H9 (cell line): ENCODE data around the gene TTF2. TPM values are rescaled to one million over a fixed set of nuclear protein-coding genes. Genes with fewer than 3 reads are reported as not detected.

Experiments used
- DNase-seq: peaks from one replicate; pipeline ENCODE4 v3.0.0-alpha.2; 2017
- H2AFZ ChIP-seq: one replicate; pipeline ENCODE4 v1.6.1; 2013; ENCODE audit warnings: mild to moderate bottlenecking, low read length, control low read depth, moderate library complexity
- H2AK5ac ChIP-seq: 2 replicates; pipeline ENCODE4 v1.6.1; 2013; ENCODE audit warnings: low read length, control low read depth, mixed read lengths; ENCODE audit not compliant: insufficient read length
- H2BK120ac ChIP-seq: one replicate; pipeline ENCODE4 v1.6.1; 2013; ENCODE audit warnings: low read depth, mild to moderate bottlenecking, low read length, control low read depth, inconsistent platforms; ENCODE audit not compliant: poor library complexity, severe bottlenecking
- H2BK12ac ChIP-seq: 2 replicates; pipeline ENCODE4 v1.6.1; 2013; ENCODE audit warnings: low read length, control low read depth, mixed read lengths, low read depth; ENCODE audit not compliant: insufficient read length
- H2BK15ac ChIP-seq: 2 replicates; pipeline ENCODE4 v1.6.1; 2013; ENCODE audit warnings: low read depth, low read length, control low read depth
- H2BK20ac ChIP-seq: one replicate; pipeline ENCODE4 v1.6.1; 2013; ENCODE audit warnings: low read depth, mild to moderate bottlenecking, low read length, control low read depth, inconsistent platforms; ENCODE audit not compliant: poor library complexity, severe bottlenecking
- H2BK5ac ChIP-seq: 2 replicates; pipeline ENCODE4 v1.6.1; 2013; ENCODE audit warnings: low read length, control low read depth, mixed read lengths; ENCODE audit not compliant: insufficient read length
- H3K14ac ChIP-seq: 2 replicates; pipeline ENCODE4 v1.6.1; 2013; ENCODE audit warnings: low read length, control low read depth; ENCODE audit not compliant: insufficient read depth
- H3K18ac ChIP-seq: 2 replicates; pipeline ENCODE4 v1.6.1; 2013; ENCODE audit warnings: low read depth, mild to moderate bottlenecking, mixed read lengths, low read length, control low read depth; ENCODE audit not compliant: insufficient read length
- H3K23ac ChIP-seq: 2 replicates; pipeline ENCODE4 v1.6.1; 2013; ENCODE audit warnings: low read length, control low read depth, mixed read lengths, low read depth; ENCODE audit not compliant: insufficient read length
- H3K23me2 ChIP-seq: 2 replicates; pipeline ENCODE4 v1.6.1; 2013; ENCODE audit warnings: low read depth, mild to moderate bottlenecking, mixed read lengths, low read length, control low read depth; ENCODE audit not compliant: insufficient read length, poor library complexity, severe bottlenecking
- H3K27ac ChIP-seq: 2 replicates; pipeline ENCODE4 v1.5.1; 2013; ENCODE audit warnings: low read length, control low read depth, mixed read lengths, low read depth; ENCODE audit not compliant: insufficient read length
- H3K27me3 ChIP-seq: 2 replicates; pipeline ENCODE4 v1.6.1; 2013; ENCODE audit warnings: low read length, control low read depth, inconsistent platforms; ENCODE audit not compliant: insufficient read depth
- H3K4ac ChIP-seq: 2 replicates; pipeline ENCODE4 v1.6.1; 2013; ENCODE audit warnings: low read depth, mild to moderate bottlenecking, control low read depth, inconsistent platforms, low read length, moderate library complexity
- H3K4me1 ChIP-seq: 2 replicates; pipeline ENCODE4 v1.6.1; 2013; ENCODE audit warnings: low read length, control low read depth, inconsistent platforms; ENCODE audit not compliant: insufficient read depth
- H3K4me2 ChIP-seq: 2 replicates; pipeline ENCODE4 v1.6.1; 2013; ENCODE audit warnings: low read length, control low read depth, mixed read lengths; ENCODE audit not compliant: insufficient read length, insufficient read depth
- H3K56ac ChIP-seq: 2 replicates; pipeline ENCODE4 v1.6.1; 2013; ENCODE audit warnings: low read depth, mild to moderate bottlenecking, mixed read lengths, low read length, control low read depth; ENCODE audit not compliant: insufficient read length
- H3K79me1 ChIP-seq: 2 replicates; pipeline ENCODE4 v1.6.1; 2013; ENCODE audit warnings: low read depth, mild to moderate bottlenecking, moderate library complexity, low read length, control low read depth, inconsistent platforms; ENCODE audit not compliant: insufficient read depth, poor library complexity, severe bottlenecking
- H3K79me2 ChIP-seq: 2 replicates; pipeline ENCODE4 v1.6.1; 2013; ENCODE audit warnings: low read length, control low read depth, inconsistent platforms; ENCODE audit not compliant: insufficient read depth
- H3K9ac ChIP-seq: 2 replicates; pipeline ENCODE4 v1.6.1; 2013; ENCODE audit warnings: low read length, control low read depth, mixed read lengths; ENCODE audit not compliant: insufficient read length; ENCODE audit errors: extremely low read depth
- H3K9me3 ChIP-seq: one replicate; pipeline ENCODE4 v1.6.1; 2013; ENCODE audit warnings: low read depth, low read length, inconsistent platforms; ENCODE audit not compliant: control insufficient read depth
- H3T11ph ChIP-seq: one replicate; pipeline ENCODE4 v1.6.1; 2013; ENCODE audit warnings: mild to moderate bottlenecking, low read length, control low read depth, inconsistent platforms
- H4K20me1 ChIP-seq: one replicate; pipeline ENCODE4 v1.6.1; 2013; ENCODE audit not compliant: control insufficient read depth, insufficient read length, insufficient read depth
- H4K5ac ChIP-seq: 2 replicates; pipeline ENCODE4 v1.6.1; 2013; ENCODE audit warnings: low read depth, mild to moderate bottlenecking, mixed read lengths, low read length, control low read depth; ENCODE audit not compliant: insufficient read length
- H4K8ac ChIP-seq: replicated peaks from 2 replicates; pipeline ENCODE4 v1.6.1; 2013; ENCODE audit warnings: low read length, control low read depth, mixed read lengths, low read depth; ENCODE audit not compliant: insufficient read length
- H4K91ac ChIP-seq: 2 replicates; pipeline ENCODE4 v1.6.1; 2013; ENCODE audit warnings: low read depth, mild to moderate bottlenecking, moderate library complexity, mixed read lengths, low read length, control low read depth; ENCODE audit not compliant: insufficient read length
- H3K27ac Mint-ChIP-seq, 3 experiments: 2 replicates in 2 of 3; 3 replicates in 1 of 3; pipeline ENCODE4 v1.8.0; 2020 to 2021; ENCODE audit warnings: mixed read lengths in 3 of 3, mild to moderate bottlenecking in 1 of 3, moderate library complexity in 1 of 3
- H3K27me3 Mint-ChIP-seq: 2 replicates; pipeline ENCODE4 v1.8.0; 2021; ENCODE audit warnings: low read depth, mild to moderate bottlenecking, moderate library complexity, mixed read lengths
- H3K36me3 Mint-ChIP-seq, 3 experiments: 2 replicates in 2 of 3; 3 replicates in 1 of 3; pipeline ENCODE4 v1.8.0; 2020 to 2021; ENCODE audit warnings: low read depth in 3 of 3, mixed read lengths in 3 of 3; ENCODE audit not compliant: insufficient read depth in 1 of 3
- H3K4me1 Mint-ChIP-seq, 2 experiments: 2 replicates each; pipeline ENCODE4 v1.8.0; 2020; ENCODE audit warnings: mixed read lengths in 2 of 2
- H3K4me3 Mint-ChIP-seq, 2 experiments: 2 replicates in 1 of 2; 3 replicates in 1 of 2; pipeline ENCODE4 v1.8.0; 2020 to 2021; ENCODE audit warnings: mild to moderate bottlenecking in 2 of 2, mixed read lengths in 2 of 2, moderate library complexity in 1 of 2
- H3K9me3 Mint-ChIP-seq, 2 experiments: 2 replicates in 1 of 2; 3 replicates in 1 of 2; pipeline ENCODE4 v1.8.0; 2020; ENCODE audit warnings: mild to moderate bottlenecking in 2 of 2, mixed read lengths in 2 of 2, moderate library complexity in 1 of 2
- CTCF ChIP-seq: fragments of 200-600 bp; sonication (generic); conservative IDR thresholded peaks from 3 replicates; pipeline ENCODE4 v1.8.0; 2021; ENCODE audit warnings: antibody characterized with exemption, mild to moderate bottlenecking
- WGBS: extraction: QIAGEN DNeasy Blood & Tissue Kit; methylation state at CpG from one replicate; pipeline ENCODE4 v1.1.7; 2013; ENCODE audit warnings: missing lambda C conversion rate, low lambda C conversion rate, mixed read lengths; ENCODE audit not compliant: insufficient read length; ENCODE audit errors: extremely low coverage; 5-methylcytosine and 5-hydroxymethylcytosine counted together
- total RNA-seq: library from RNA; stranded (reverse); gene quantifications from 2 replicates; pipeline ENCODE4 v1.2.1, GENCODE V29; 2021

TTF2 gene
- total RNA-seq, 1 experiment from 2014 or later: 86.4 TPM

- no peak overlapping the region for H2AFZ ChIP-seq
- H4K5ac ChIP-seq: no peak overlapping the region
- no peak for DNase-seq
- H3K9me3 Mint-ChIP-seq: no peaks in the 10 kb centered on the region
- H2AK5ac ChIP-seq: no peak overlapping the region
- H3K23ac ChIP-seq: no peak overlapping the region
- H3K9ac ChIP-seq: no peak overlapping the region
- H2BK5ac ChIP-seq: no peak overlapping the region
- no peaks in the 10 kb centered on the region for H4K20me1 ChIP-seq
- no peak overlapping the region for H3K4me2 ChIP-seq
- H4K91ac ChIP-seq: no peak overlapping the region
- no peak overlapping the region for H2BK120ac ChIP-seq
- no peak overlapping the region for H2BK20ac ChIP-seq
- TF ChIP-seq CTCF: no peak
- H3K27ac ChIP-seq: no peak overlapping the region
- H3K4me3 Mint-ChIP-seq: no peak overlapping the region
- H3K36me3 Mint-ChIP-seq: peaks cover 40 to 78% (median 68%) of the 10 kb centered on the region in 3 experiments; a peak in 6 of 7 replicates
- no peaks in the 10 kb centered on the region for H3K4me1 ChIP-seq
- no peaks in the 10 kb centered on the region for H3K23me2 ChIP-seq
- no peak overlapping the region for H2BK12ac ChIP-seq
- no peak overlapping the region for H3K14ac ChIP-seq
- H2BK15ac ChIP-seq: no peak overlapping the region
- H3K79me2 ChIP-seq: no peaks in the 10 kb centered on the region; the same call in 1 of the 2 replicates
- no peak overlapping the region for H3K56ac ChIP-seq
- no peaks in the 10 kb centered on the region for H3K27me3 Mint-ChIP-seq
- H3K4me1 Mint-ChIP-seq: peaks cover 0 to 2% of the 10 kb centered on the region in 2 experiments; a peak in 1 of 4 replicates
- H3K27ac Mint-ChIP-seq: no peak overlapping the region
- H3K18ac ChIP-seq: no peak overlapping the region
- H3K4ac ChIP-seq: no peak overlapping the region
- WGBS: no CpG with 5 or more reads among the region's 5 CpGs
- no peaks in the 10 kb centered on the region for H3K79me1 ChIP-seq
- H3K27me3 ChIP-seq: no peaks in the 10 kb centered on the region
- no peaks in the 10 kb centered on the region for H3K9me3 ChIP-seq
- H3T11ph ChIP-seq: no peak overlapping the region
- H4K8ac ChIP-seq: no peak overlapping the region
These were observed 16.5 kb downstream of the TTF2 start for GRCh38 chr1:117076648-117077047.
